Subcutaneous adipose tissue (tissue), 4 donors: ENCODE measurements around the gene OSBP. TPM values are rescaled to one million over a fixed set of nuclear protein-coding genes. Genes with fewer than 3 reads are reported as not detected.

ENCODE experiments used
- total RNA-seq, 4 donors: library from RNA; depleted of rRNA; stranded (reverse); fragments of >200 nt; gene quantifications; one replicate each; pipeline ENCODE4 v1.1.0, GENCODE V29; 2016
- TF ChIP-seq, protein P1 (sequence below): fragments of 450-650 bp; IDR thresholded peaks from one replicate; pipeline ENCODE4 v1.5.1; 2016; ENCODE audit warnings: low read depth, mild to moderate bottlenecking, control low read depth, antibody characterized with exemption, moderate library complexity

Gene OSBP
- total RNA-seq, 4 donors from 2014 or later: 43.5 to 54.1 (median 48.1) TPM

DNA sequence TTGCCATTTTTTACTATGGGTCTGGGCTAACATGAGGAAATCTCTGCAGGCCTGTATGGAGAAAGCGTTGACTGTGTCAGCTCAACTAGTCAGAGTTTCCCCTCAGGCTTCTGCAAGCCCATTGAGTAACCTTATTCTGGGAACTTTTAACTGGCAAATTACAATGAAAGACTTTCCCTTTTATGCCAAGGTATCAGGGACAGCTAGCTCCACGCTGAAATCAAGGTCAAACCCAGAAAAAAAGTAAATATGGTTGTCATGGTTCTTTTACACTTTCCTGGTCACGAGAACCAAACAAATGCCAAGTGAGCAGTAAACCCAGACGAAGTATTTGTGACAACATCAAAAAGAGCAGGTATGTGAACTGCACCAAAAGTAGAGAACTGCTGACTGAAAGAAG is 13.8 kb downstream of the OSBP start:
- TF ChIP-seq, protein P1, sequence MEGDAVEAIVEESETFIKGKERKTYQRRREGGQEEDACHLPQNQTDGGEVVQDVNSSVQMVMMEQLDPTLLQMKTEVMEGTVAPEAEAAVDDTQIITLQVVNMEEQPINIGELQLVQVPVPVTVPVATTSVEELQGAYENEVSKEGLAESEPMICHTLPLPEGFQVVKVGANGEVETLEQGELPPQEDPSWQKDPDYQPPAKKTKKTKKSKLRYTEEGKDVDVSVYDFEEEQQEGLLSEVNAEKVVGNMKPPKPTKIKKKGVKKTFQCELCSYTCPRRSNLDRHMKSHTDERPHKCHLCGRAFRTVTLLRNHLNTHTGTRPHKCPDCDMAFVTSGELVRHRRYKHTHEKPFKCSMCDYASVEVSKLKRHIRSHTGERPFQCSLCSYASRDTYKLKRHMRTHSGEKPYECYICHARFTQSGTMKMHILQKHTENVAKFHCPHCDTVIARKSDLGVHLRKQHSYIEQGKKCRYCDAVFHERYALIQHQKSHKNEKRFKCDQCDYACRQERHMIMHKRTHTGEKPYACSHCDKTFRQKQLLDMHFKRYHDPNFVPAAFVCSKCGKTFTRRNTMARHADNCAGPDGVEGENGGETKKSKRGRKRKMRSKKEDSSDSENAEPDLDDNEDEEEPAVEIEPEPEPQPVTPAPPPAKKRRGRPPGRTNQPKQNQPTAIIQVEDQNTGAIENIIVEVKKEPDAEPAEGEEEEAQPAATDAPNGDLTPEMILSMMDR: no peak

DNA sequence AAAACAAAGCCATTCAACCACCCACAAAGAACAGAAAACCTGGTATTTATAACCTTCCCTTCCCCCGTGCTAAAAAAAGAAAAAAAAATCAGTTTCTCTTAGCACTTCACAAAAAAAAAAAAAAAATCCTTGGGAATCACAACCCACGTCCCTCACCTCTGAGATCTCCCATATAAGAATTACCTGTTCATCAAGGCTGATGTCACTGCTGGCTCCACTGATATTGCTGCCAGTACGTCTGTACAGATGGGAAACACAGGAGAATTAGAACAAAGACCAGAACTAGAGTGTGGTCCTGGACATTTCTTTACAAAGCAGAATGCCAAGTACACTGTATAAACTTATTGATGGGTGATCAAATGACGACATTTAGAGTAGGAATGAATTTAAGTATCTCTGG is 14.9 kb downstream of the OSBP start:
- TF ChIP-seq, protein P1: no peak

DNA sequence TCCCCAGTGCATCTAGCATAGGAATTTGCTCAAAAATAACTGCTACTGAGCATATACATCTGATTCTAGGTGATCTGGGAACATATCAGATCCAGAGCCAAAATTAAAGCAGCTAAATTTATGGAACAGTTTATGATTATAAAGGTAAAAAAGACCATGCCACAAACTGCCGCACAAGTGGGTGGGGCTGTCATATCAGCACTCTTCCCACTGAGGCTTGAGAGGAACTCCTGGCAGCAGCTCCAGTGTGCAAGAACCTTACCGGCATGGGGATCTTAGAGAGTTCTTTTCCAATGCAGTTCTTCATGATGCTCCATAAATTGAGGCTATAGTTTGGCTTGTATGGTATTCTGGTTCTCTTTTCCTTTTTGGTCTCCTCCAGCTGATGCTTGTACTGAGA is 15.3 kb downstream of the OSBP start:
- TF ChIP-seq, protein P1: no peak

DNA sequence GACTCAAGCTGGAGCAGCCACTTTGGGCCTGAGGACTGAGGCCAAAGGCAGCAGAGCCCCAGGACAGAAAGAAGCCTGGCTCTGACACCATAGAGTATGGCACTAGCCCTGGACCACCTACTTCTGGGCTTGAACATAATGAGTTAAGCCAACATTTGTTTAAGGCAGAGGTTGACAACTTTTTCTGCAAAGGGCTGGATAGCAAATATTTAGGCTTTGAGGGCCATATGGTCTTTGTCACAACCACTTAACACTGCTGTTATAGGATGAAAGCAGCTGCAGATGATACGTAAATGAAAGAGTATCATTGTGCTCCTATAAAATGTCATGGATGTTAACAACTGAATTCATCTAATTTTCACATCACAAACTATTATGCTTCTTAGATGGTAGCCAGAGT is 16.6 kb downstream of the OSBP start:
- TF ChIP-seq, protein P1: no peak

DNA sequence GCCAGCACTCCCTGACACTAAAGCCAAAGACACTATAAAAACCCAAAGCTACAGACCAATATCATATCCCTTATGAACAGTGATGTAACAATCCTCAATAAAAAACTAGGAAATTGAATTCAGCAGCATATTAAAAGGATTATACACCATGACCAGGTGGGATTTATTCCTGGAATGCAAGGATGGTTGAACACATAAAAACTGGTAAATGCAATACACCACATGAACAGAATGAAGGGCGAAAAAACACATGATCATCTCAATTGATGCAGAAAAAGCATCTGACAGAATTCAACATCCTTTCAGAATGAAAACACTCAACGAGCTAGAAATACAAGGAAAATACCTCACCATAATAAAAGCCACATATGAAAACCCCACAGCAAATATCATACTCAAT is 31.3 kb downstream of the OSBP start:
- TF ChIP-seq, protein P1: no peak

DNA sequence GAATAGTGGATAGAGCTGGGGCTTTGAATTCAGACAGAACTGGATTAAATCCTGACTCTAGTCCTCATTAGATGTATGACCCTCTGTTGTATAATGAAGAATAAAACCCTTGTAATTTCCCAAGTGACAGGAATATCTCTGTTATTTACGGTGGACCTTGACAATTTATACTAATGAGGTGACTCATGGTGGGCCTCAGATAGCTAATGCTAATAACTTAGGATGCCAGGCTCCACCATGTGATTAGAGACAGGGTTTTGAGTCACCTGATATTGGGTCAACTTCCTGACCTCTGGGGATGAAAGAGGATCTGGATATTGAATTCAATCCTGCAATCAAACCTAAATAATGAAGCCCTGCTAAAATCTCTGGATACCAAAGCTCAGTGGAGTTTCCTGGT is 33.6 kb downstream of the OSBP start:
- TF ChIP-seq, protein P1: no peak

DNA sequence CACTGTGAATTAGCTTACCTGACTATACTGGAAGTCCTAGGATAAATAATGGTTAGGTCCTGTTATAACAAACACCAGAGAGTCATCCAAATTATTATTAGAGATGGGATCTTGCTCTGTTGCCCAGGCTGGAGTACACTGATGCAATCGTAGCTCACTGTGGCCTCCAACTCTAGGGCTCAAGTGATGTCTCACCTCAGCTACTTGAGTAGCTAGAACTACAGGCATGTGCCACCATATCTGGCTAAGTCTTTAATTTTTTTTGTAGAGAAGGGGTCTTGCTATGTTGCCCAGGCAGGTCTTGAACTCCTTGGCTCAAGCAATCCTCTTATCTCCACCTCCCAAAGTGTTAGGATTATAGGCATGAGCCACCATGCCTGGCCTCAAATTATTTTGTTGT is 37.2 kb downstream of the OSBP start:
- TF ChIP-seq, protein P1: no peak
